ENCODE data around the gene TNP2. TPM values are rescaled to one million over a fixed set of nuclear protein-coding genes. Genes with fewer than 3 reads are reported as not detected.

TNP2 gene
- total RNA-seq, 1 experiment from 2014 or later = not detected

DNA sequence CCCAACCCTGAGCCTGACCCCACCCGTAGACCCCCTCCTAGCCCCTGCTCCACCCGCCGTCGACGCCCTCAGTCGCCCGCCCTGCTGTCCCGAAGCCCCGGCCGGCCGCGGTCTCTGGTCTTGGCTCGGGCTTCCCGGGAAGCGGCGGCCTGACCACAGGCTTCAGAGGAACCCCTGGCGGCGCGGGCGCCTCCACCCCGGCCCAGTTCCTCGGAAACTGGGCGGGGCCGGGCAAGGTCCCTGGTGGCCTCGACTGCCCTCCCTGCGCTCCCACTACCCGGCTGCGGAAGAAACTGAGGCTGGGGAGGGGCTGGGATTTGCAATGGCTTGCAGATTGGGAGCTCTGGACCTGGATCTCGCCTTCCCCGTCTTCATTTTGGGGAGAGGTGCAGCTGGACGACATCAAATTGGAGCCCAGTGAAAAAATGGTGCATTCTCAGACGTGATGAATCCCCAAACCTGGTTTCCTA lies 12.4 kb downstream of the TNP2 start:
- peak overlapping the region; percentile 72 for H3K9ac ChIP-seq (ENCODE audit: low read length)
- no peaks in the 10 kb centered on the region for H3K79me2 ChIP-seq (ENCODE audit: insufficient read depth, low read length)
- ChIA-PET CTCF (interaction anchor here (0.5 to 3.0 kb wide), 20 partner anchors 10 to 339 kb away, joined by 3 to 55 read pairs (median 4); partner anchors contain the start of gene DEXI), RAD21 (ENCODE audit: low non-redundant PET in 1 of 2, low total read pairs in 2 of 2, uncharacterized antibody in 2 of 2, unreplicated experiment in 2 of 2) (interaction anchor here (1.0 to 2.4 kb wide), 8 partner anchors 101 to 293 kb away, joined by 3 to 19 read pairs (median 4); no protein-coding TSS in a partner anchor), POLR2A (interaction anchor here (0.6 to 4.0 kb wide), 38 partner anchors 9 to 383 kb away, joined by 3 to 30 read pairs (median 5); partner anchors contain the start of genes PRM3 and TNP2)
- TSS peak; percentile 46 for BruUV-seq (replicated peaks)
- H2AFZ ChIP-seq (ENCODE audit: low read depth, low read length, poor library complexity, severe bottlenecking) = no peak overlapping the region
- no peaks in the 10 kb centered on the region for H3K9me3 ChIP-seq (ENCODE audit: control insufficient read depth in 1 of 2, insufficient read depth in 1 of 2, low read depth in 1 of 2, low read length in 2 of 2)
- H3K4me1 ChIP-seq (ENCODE audit: control insufficient read depth in 1 of 2, insufficient read depth in 2 of 2, low read length in 2 of 2) = peaks cover 8 to 31% of the 10 kb centered on the region in 2 experiments; a peak in 3 of 4 replicates
- H3K27ac ChIP-seq (ENCODE audit: low read depth, low read length) = peak overlapping the region; percentile 85
- ATAC-seq (peak; percentile 12), DNase-seq (ENCODE audit: low read depth, low spot score) (no peak)
- no peaks in the 10 kb centered on the region for H3K36me3 ChIP-seq (ENCODE audit: control insufficient read depth in 1 of 2, insufficient read depth in 2 of 2, low read length in 2 of 2)
- H3K9me2 ChIP-seq (ENCODE audit: insufficient read depth) = no peaks in the 10 kb centered on the region
- H3K4me2 ChIP-seq (ENCODE audit: low read length) = peak overlapping the region; percentile 96
- intact Hi-C loops (cut with micrococcal nuclease) = loop anchor here (1.0 to 5.0 kb wide), 5 partner anchors 100 to 556 kb away; no protein-coding TSS in a partner anchor
- TF ChIP-seq EGR1 (IDR thresholded peaks at IDR 0.05; ENCODE audit: low read depth) (no peak), SP1 (IDR thresholded peaks at IDR 0.05; ENCODE audit: low read depth) (no peak), ZFX (IDR thresholded peaks at IDR 0.05) (peak; percentile 3; the same call in 1 of the 2 replicates), EZH2phosphoT487 (IDR thresholded peaks at IDR 0.05; ENCODE audit: borderline replicate concordance) (no peak)
- TF ChIP-seq, protein P1, sequence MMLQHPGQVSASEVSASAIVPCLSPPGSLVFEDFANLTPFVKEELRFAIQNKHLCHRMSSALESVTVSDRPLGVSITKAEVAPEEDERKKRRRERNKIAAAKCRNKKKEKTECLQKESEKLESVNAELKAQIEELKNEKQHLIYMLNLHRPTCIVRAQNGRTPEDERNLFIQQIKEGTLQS (IDR thresholded peaks at IDR 0.05) = no peak
- no peaks in the 10 kb centered on the region for H3K27me3 ChIP-seq (ENCODE audit: insufficient read depth, low read length)
- H3K4me3 ChIP-seq (replicated peaks in 1 of 2; ENCODE audit: low read depth in 1 of 2, low read length in 2 of 2) = peak overlapping the region; percentile 70 to 79
- no peaks in the 10 kb centered on the region for H4K20me1 ChIP-seq (ENCODE audit: insufficient read depth)

DNA sequence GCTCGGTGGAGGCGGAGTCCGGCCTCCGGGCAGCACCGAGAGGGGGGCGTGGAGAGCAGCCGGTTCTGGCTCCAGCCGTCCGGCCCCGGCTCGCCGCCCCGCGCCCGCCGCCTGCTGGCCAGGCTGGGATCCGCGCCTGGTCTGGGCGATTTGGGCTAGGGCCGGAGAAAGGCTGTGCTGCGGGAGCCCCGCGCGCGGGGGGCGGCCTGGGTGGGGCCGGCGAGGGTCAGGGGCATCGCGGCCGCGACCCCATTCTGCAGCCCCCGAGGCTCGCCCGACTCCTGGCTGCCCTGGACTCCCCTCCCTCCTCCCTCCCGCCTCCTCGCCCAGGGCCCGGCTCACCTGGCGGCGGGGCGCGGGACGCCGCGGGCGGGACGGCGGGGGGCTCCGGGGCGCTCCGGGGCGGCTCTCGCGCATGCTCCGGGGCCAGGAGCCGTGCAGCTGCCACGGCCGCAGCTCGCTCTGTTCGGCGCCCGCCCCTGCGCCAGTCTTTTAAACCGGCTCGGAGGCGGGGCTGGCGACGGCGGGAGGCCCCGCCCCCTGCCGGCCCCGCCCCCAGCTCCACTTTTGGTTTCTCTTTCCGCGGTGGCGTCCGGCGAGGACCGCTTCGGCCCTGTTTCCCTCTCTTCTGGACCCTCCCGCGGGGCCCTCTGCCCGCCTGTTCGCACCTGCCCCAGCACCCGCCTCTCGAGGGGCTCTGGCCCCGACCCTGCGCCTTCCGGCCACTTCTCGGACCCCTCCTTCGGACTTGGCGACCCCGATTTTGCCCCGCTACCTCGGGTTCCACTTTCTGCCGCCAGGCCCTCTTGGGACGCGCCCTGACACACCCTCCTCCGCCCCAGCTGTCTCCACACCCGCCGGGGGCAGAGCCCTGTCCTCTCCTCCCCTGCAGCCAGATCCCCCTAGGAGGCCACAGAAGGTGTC lies 13.1 kb downstream of the TNP2 start, which contains the start of gene SOCS1:
Gene SOCS1, minus strand, starts transcription at position 468 of the 924 bp plus-strand sequence. CDS start 726 bp downstream, outside the sequence.
- intact Hi-C loops (cut with micrococcal nuclease) = loop anchor here (2.0 to 5.0 kb wide), 4 partner anchors 101 to 556 kb away; no protein-coding TSS in a partner anchor
- no TSS peak for BruUV-seq (replicated peaks)
- ChIA-PET RAD21 (ENCODE audit: low non-redundant PET in 1 of 2, low total read pairs in 2 of 2, uncharacterized antibody in 2 of 2, unreplicated experiment in 2 of 2) (interaction anchor here (0.6 to 2.4 kb wide), 14 partner anchors 100 to 292 kb away, joined by 3 to 19 read pairs (median 4); no protein-coding TSS in a partner anchor), CTCF (interaction anchor here (0.5 to 3.0 kb wide), 28 partner anchors 10 to 338 kb away, joined by 3 to 55 read pairs (median 4); partner anchors contain the start of gene DEXI), POLR2A (interaction anchor here (0.6 to 4.0 kb wide), 44 partner anchors 8 to 384 kb away, joined by 3 to 30 read pairs (median 5); partner anchors contain the start of genes DEXI, PRM3 and TNP2)
- H3K9me3 ChIP-seq (ENCODE audit: control insufficient read depth in 1 of 2, insufficient read depth in 1 of 2, low read depth in 1 of 2, low read length in 2 of 2) = no peaks in the 10 kb centered on the region
- H3K4me1 ChIP-seq (ENCODE audit: control insufficient read depth in 1 of 2, insufficient read depth in 2 of 2, low read length in 2 of 2) = peaks cover 8 to 31% of the 10 kb centered on the region in 2 experiments; a peak in 3 of 4 replicates
- peak within 1 kb of the TSS; percentile 85 for H3K27ac ChIP-seq (ENCODE audit: low read depth, low read length)
- peak; percentile 47 for DNase-seq (ENCODE audit: low read depth, low spot score)
- H3K9ac ChIP-seq (ENCODE audit: low read length) = peak within 1 kb of the TSS; percentile 72
- H3K4me3 ChIP-seq (replicated peaks in 1 of 2; ENCODE audit: low read depth in 1 of 2, low read length in 2 of 2) = peak within 1 kb of the TSS; percentile 70 to 79
- peak; percentile 79 for ATAC-seq
- peak within 1 kb of the TSS; percentile 78 for H2AFZ ChIP-seq (ENCODE audit: low read depth, low read length, poor library complexity, severe bottlenecking)
- no peaks in the 10 kb centered on the region for H3K27me3 ChIP-seq (ENCODE audit: insufficient read depth, low read length)
- H3K79me2 ChIP-seq (ENCODE audit: insufficient read depth, low read length) = no peaks in the 10 kb centered on the region
- no peaks in the 10 kb centered on the region for H3K36me3 ChIP-seq (ENCODE audit: control insufficient read depth in 1 of 2, insufficient read depth in 2 of 2, low read length in 2 of 2)
- peak within 1 kb of the TSS; percentile 96 for H3K4me2 ChIP-seq (ENCODE audit: low read length)
- H3K9me2 ChIP-seq (ENCODE audit: insufficient read depth) = no peaks in the 10 kb centered on the region
- no peaks in the 10 kb centered on the region for H4K20me1 ChIP-seq (ENCODE audit: insufficient read depth)
- TF ChIP-seq POLR2A (IDR thresholded peaks at IDR 0.05; ENCODE audit: borderline replicate concordance, extremely low read depth, insufficient read depth, insufficient read length) (peak; percentile 92), ZFX (IDR thresholded peaks at IDR 0.05) (peak; percentile 46), CBX3 (IDR thresholded peaks at IDR 0.05; ENCODE audit: low read depth) (no peak), EGR1 (IDR thresholded peaks at IDR 0.05; ENCODE audit: low read depth) (no peak), POLR2AphosphoS5 (IDR thresholded peaks at IDR 0.05; ENCODE audit: low read depth, low read length) (peak; percentile 99), SP1 (IDR thresholded peaks at IDR 0.05; ENCODE audit: low read depth) (peak; percentile 39; the same call in 1 of the 2 replicates)
- TF ChIP-seq, protein P2, sequence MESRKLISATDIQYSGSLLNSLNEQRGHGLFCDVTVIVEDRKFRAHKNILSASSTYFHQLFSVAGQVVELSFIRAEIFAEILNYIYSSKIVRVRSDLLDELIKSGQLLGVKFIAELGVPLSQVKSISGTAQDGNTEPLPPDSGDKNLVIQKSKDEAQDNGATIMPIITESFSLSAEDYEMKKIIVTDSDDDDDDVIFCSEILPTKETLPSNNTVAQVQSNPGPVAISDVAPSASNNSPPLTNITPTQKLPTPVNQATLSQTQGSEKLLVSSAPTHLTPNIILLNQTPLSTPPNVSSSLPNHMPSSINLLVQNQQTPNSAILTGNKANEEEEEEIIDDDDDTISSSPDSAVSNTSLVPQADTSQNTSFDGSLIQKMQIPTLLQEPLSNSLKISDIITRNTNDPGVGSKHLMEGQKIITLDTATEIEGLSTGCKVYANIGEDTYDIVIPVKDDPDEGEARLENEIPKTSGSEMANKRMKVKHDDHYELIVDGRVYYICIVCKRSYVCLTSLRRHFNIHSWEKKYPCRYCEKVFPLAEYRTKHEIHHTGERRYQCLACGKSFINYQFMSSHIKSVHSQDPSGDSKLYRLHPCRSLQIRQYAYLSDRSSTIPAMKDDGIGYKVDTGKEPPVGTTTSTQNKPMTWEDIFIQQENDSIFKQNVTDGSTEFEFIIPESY (IDR thresholded peaks at IDR 0.05; ENCODE audit: extremely low read depth, insufficient replicate concordance, low read length) = no peak
- TF ChIP-seq, protein P3, sequence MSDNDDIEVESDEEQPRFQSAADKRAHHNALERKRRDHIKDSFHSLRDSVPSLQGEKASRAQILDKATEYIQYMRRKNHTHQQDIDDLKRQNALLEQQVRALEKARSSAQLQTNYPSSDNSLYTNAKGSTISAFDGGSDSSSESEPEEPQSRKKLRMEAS (IDR thresholded peaks at IDR 0.05) = peak; percentile 53; the same call in 1 of the 2 replicates
- TF ChIP-seq, protein P4, sequence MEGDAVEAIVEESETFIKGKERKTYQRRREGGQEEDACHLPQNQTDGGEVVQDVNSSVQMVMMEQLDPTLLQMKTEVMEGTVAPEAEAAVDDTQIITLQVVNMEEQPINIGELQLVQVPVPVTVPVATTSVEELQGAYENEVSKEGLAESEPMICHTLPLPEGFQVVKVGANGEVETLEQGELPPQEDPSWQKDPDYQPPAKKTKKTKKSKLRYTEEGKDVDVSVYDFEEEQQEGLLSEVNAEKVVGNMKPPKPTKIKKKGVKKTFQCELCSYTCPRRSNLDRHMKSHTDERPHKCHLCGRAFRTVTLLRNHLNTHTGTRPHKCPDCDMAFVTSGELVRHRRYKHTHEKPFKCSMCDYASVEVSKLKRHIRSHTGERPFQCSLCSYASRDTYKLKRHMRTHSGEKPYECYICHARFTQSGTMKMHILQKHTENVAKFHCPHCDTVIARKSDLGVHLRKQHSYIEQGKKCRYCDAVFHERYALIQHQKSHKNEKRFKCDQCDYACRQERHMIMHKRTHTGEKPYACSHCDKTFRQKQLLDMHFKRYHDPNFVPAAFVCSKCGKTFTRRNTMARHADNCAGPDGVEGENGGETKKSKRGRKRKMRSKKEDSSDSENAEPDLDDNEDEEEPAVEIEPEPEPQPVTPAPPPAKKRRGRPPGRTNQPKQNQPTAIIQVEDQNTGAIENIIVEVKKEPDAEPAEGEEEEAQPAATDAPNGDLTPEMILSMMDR (IDR thresholded peaks at IDR 0.05 in 2 of 3, conservative IDR thresholded peaks at IDR 0.05 in 1 of 3; ENCODE audit: borderline replicate concordance in 1 of 3, insufficient read depth in 1 of 3, low read depth in 2 of 3, low read length in 2 of 3) = peak; percentile 75 to 82 (median 77)
